Activated CD4-positive, alpha-beta T cell treated with anti-CD3 and anti-CD28 coated beads, Interleukin-2, amount 50 U/mL, for 24 hours (primary cell): Measurements from ENCODE around the gene HDC.

ENCODE experiments used
- DNase-seq, 2 donors: peaks; one replicate each; pipeline ENCODE4 v3.0.0-alpha.2; 2020; ENCODE audit warnings: low read depth in 1 of 2, low spot score in 1 of 2

Gene HDC, protein sequence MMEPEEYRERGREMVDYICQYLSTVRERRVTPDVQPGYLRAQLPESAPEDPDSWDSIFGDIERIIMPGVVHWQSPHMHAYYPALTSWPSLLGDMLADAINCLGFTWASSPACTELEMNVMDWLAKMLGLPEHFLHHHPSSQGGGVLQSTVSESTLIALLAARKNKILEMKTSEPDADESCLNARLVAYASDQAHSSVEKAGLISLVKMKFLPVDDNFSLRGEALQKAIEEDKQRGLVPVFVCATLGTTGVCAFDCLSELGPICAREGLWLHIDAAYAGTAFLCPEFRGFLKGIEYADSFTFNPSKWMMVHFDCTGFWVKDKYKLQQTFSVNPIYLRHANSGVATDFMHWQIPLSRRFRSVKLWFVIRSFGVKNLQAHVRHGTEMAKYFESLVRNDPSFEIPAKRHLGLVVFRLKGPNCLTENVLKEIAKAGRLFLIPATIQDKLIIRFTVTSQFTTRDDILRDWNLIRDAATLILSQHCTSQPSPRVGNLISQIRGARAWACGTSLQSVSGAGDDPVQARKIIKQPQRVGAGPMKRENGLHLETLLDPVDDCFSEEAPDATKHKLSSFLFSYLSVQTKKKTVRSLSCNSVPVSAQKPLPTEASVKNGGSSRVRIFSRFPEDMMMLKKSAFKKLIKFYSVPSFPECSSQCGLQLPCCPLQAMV

DNA sequence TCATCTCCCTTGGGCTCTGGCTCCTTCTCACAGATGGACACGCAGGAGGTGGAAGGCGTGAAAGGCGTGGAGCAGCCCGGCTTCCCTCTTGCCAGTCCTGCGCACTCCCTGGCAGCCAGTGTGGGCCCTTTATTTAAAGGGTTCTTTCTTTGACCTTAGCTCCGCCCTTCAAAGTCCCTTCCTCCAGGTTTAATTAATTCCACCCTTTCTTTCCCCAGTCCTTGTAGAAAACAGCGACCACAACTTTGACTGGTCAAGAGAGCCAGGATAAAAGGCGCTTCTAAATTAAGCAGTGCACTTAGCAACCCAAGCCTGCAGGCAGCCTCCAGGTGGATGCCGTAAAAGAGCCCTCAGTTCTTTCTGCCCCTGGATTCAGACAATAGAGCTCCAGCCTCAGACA, at the start of gene HDC:
Gene HDC, minus strand, starts transcription at position 107 of the 400 bp plus-strand sequence. Its CDS starts 103 bp downstream, at position 4.
- no peak for DNase-seq

DNA sequence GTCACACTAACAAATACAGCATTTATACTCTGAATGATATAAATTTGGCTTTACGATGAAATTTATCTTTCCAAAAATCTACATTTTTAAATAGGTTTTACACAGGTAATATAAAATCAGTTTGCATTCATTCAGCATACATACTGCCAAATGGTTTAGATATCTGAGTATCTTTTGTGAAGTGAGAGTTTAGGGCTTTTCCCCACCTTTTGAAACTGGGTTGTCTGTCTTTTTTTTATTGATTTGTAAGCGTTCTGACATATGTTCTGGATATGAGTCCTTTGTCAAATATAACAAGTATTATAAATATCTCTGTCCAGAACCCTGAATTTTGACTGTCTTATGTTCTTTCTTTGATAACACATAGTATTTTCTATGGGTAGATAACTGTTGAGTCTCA, 47.1 kb upstream of the HDC start:
- DNase-seq: no peak

DNA sequence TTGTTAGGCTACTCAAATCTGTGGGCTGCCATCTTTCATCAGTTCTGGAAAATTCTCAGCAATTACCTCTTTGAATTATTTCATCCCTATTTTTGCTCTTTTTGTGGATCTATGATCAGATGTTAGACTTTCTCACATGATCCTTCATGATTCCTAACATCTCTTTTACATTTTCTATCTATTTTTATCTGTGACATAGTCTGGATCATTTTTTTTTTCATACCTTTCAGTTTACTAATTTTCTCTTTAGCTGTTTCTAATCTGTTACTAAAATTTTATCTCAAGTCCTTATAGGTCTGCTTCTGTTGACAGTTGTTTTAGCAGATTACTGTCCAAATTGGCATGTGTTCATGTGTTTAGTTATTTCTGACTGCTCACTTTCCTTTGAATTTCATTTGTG, 42.3 kb upstream of the HDC start:
- DNase-seq: no peak

DNA sequence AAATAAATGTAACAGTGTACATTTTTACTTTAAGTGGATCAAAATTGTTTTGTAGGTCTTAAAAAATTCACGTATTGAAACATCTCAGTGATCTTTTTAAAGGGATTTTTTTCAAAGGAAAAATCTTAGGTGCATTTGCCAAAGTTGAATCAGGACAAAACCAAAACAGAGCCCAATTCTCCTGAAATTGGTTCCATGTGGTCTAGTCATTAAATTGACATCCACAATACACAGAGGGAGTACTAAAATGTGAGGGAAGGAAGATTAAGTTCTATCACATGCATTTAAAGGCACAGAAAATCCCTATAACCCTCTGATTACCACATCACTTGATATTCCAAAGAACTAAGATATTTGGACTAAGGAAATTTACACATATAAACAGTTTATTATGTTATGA, 39.3 kb upstream of the HDC start:
- DNase-seq: no peak

DNA sequence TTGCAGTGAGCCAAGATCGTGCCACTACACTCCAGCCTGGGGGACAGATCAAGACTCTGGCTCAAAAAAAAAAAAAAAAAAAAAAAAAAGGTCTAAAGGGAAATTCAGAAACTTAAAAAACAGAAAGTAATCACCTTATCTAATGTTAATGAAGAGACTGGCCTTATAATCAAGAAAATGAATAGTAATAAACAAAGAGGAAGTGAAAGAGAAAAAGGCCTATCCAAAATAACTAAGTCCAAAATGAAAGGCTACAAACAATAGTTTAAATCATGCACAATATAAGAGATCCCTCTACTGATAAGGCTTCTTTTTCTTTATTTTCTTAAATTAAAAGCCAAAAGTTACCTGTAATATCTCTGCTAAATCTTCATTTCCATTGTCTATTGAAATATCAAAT, 37.1 kb upstream of the HDC start:
- no peak for DNase-seq

DNA sequence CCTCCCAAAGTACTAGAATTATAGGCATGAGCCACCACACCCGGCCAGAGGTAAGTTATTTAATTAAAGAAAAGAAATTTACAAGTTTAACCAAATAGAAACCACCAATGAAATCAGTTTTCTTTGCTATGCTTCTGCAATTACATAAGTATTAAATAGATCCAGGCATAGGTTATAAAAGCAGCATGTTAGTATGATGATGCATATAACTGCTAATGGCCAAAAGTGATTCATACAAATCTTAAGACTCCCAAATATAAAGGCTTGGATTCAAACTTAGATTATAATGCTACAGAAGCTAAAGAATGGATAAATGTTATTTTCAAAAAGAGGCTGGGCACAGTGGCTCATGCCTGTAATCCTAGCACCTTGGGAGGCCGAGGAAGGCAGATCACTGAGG, 32.8 kb upstream of the HDC start:
- no peak for DNase-seq

DNA sequence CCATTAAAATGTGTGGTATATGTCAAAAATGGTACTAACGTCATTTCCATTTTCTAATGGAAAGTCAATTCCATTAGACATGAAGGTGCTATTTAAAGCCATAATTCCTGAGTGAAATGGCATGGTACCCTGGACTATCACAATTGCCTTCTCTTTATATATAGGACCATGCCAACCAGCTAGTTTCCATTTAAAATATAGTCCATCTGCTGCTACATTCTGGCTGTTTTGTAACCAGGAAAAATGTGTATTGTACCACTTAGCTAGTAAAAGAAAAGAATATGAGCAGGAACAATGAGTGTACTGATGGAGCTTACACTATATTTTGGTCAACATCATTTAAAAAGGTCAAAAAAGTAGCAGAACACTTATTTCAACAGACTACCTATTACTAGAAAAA, 30.4 kb upstream of the HDC start:
- no peak for DNase-seq

DNA sequence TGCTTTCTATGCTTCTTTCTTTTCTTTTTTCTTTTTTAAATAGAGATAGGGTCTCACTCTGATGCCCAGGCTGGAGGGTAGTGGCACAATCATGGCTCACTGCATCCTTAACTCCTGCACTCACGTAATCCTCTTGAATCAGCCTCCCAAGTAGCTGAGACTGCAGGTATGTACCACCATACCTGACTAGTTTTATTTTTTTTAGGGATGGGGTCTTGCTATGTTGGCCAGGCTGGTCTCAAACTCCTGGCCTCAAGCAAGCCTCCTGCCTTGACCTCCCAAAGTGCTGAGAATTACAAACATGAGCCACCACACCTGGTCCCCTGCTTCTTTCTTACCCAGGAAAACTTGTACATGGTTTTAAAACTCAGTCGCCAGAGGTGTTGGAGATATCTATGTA, 24.2 kb upstream of the HDC start:
- no peak for DNase-seq

DNA sequence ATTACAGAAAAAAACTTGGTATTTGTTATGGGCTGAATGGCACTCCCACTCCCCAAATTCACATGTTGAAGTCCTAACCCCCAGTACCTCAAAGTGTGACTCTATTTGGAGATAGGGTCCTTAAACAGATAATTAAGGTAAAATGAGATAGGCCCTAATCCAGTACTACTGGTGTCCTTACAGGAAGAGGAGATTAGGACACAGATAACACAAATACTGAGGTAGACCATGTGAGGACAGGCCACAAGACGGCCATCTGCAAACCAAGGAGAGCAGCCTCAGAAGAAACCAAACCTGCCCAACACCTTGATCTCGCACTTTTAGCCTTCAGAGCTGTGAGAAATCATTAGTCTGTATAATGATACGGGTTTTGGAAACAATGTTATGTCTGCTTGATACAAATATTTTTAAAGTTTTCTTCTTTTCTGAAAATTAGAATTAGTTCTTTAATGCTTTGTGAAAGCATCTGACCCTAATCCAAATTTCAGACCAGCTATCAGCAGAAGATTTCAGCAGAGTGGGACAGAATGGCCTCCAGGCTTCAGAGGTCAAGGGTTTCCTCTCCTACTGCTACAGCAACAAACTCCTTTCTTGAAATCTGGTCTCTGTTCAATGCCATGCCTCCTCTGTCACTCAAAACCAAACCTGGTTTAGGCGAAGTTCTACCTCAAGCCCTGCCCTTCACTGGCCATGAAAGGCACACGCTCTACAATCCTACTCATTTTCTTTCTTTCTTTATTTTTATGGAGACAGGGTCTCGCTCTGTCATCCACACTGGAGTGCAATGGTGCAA, 22.0 kb upstream of the HDC start:
- no peak for DNase-seq

DNA sequence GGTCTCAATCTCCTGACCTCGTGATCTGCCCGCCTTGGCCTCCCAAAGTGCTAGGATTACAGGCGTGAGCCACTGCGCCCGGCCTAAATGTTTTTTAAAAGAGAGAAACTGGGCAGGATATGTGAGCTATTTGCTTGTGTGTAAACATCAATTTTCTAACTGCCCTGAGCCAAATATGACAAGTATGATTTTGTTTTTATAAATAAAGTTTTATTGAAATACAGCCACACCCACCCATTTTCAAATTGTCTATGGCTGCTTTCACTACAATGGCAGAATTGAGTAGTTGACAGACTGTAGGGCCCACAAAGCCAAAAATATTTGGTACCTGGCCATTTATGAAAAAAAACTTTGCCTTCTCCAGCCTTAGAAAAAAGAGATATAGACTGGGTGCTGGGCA, 15.9 kb upstream of the HDC start:
- DNase-seq: no peak

DNA sequence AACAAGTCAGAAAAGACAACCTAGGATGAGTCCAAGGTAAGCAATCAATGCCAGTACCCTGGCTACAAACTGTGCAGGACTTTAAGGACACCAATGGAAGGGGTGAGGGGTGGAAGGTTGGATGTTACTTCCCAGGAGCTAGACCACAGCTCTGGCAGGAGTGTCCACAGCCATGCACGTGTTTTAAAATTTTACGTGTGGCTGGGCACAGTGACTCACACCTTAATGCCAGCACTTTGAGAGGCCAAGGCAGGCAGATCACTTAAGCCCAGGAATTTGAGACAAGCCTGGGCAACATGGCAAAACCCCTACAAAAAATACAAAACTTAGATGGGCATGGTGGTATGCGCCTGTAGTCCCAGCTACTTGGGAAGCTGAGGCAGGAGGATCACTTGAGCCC, 14.7 kb upstream of the HDC start:
- no peak for DNase-seq

DNA sequence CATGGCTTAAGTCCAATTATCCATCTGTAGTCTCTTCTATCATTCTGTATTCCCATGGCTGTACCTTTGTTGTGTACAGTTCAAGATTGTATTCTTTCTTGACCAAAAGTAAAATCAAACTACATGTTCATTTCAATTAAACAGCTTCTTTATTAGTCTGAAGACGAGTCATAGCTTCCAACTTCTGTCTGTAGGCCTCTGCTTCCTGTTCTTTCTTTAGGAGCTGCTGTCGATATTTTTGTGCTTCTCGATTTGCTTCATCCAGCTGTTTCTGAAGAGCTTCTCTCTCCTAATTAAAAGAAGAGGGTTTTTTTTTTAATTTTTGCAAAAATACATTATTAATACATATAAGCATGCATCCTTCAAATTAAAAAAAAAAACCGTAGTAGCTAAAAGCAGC, 13.0 kb upstream of the HDC start:
- DNase-seq: no peak

DNA sequence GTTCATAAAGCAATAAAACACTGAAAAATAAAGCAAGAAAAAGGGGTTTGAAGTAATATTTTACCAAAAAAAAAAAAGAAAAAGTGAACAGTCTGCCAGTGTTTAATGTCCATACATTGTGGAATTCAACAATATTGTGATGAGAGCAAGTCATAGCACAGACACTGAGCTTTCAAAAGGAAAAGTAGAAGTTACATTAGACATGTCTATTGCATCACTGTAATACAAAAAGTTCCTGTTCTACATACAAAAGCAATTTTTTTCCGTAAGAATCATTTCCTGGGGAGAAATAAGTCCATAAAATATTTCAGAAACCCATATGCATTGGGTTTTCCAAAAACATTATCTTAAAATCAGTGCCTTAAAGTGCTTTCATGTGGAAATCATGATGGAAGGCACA, 11.8 kb upstream of the HDC start:
- no peak for DNase-seq

DNA sequence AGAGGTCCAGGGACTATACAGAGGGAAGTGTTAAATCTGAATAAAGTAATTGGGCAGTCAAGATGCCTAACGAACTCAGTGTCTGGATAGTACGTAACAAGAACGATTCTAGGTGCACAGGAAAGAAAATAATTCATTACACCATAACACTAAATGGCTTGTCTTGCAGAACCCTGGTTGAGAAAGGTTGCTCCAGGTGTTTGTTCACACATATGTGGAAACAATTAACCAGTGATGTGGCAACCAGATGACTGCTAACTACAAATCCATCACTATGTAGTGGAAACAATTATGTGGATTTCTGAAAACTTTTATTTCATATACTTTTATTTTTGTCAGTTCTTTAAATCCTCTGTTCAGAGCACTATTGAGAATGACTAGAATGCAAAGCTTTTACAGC, 10.4 kb upstream of the HDC start:
- DNase-seq: no peak

DNA sequence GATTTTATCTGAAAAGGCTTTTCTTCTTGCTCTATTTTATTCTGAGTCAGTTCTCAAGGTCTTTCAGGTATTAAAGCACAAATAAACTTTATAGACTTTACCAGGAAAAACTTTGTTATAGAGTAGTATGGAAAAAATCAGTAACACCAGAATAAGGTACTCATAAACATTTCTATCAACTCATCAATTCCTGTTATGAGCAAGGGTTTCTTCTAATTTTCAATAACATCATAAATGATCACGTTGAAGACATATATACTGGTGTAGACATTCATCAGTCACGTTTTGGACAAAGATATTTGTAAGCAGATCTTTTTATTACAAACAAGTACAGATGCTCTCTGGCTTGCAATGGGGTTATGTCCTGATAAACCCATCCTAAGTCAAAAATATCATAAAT, 9.6 kb upstream of the HDC start:
- no peak for DNase-seq

DNA sequence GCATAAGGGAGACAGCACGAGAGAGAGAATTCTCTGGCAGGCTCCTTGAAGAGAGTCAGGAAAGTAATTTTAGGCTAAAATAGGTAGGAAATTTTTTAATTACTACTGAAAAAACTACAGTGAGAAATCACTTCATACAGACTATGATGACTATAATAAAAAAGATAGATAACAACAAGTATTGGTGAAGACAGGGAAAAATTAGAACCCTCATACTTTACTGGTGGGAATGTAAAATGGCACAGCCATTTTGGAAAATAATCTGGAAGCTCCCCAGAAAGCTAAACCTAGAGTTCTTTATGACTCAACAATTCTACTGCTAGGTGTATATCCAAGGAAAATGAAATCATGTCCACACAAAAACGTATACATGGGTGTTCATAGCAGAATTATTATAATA, 2.1 kb upstream of the HDC start:
- no peak for DNase-seq

DNA sequence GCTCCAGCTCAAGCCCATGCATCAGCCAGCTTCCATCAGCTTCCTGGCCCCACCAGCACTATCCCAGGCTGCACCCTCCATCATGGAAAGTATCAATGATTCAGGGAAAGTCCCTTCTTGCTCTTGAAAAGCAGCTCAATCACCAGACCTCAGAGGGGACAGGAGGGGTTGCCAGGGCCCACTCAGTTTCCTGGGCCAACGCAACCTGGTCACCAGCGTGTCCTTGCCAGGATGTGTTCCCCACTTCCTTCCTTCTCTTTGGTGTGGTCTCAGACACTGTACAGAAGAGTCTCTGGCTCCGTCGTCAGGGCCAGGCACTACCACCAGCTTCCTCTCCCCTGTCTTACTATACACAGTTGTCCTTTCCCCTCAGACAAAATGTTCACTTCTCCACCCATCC, 3.0 kb downstream of the HDC start:
- no peak for DNase-seq

DNA sequence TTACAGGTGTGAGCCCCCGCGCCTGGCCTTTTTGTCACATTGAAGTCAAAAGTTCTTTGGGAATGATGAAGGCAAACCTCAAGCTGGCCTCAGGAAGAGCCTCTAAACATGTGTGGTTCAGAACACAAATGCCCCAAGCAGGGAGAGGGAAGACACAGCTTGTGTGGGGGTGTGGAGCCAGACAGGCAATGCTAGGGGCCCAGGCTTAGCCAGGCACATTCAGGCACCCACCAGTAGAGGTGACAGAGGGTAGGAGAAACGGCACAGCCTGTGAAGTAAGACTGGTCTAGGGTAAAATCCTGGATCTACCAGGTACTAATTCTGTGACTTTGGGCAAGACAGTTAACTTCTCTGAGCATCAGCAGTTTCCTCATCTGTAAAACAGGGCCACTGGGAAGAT, 3.5 kb downstream of the HDC start:
- no peak for DNase-seq

DNA sequence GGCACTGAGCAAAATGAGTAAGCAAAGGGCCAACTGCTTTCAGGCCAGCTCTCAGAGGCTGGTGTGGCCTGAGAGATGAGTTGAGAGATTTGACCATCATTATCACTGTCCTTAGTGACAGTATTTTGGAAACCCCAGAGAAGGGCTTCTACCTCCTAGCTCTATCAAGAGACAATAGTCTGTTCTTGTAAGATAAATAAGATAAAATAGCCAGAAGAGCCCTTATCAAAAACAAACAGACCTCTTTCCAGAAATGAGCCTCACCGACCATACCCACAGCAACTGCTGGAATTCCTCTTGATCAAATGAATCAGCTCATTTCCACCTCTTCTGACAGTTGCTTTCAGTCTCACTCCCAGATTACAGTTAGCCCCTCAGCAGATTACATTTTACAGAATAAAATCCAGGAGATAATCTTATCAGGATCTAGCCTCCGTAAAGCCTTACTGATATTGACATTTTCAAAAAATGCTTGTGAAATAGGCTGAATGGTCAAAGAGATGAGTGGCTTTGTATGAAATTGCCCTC, 4.5 kb downstream of the HDC start:
- DNase-seq: no peak

DNA sequence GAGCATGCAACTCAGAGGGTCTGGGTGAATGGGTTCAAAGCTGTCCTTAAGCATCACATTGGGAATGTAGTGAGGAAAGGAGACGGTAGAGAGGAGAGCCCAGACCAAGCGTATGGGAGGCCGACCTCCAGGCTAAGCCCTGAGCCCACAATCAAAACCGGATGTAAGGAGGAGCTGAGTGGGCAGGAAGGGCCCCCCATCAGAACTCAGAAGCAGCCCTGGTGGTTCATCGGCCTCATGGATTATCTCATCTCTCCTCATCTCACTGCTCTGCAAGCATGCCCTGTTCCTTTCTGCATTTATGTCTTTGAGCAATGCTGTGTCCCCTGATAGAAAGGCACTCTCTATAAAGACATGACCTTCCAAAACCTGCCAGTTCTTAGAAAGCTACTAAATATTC, 6.2 kb downstream of the HDC start:
- DNase-seq: no peak

DNA sequence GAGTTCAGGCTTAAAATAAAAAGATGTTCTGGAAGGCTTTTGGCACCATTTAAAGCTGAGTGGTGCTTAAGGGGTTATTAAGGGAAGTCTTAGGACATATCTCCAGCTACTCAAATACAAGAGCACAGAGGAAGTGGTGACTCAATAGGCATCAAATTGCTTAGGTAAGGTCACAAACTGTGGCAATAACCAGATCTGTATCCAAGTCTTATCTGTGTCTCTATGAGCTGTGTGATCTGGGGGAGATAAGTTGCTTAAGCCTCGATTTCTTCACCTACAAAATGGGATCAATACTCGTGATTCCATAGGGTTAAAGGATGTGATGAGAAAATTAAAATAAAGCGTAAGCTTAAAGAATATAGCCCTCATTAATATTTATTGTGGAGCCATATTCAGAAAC, 7.6 kb downstream of the HDC start:
- DNase-seq: no peak

DNA sequence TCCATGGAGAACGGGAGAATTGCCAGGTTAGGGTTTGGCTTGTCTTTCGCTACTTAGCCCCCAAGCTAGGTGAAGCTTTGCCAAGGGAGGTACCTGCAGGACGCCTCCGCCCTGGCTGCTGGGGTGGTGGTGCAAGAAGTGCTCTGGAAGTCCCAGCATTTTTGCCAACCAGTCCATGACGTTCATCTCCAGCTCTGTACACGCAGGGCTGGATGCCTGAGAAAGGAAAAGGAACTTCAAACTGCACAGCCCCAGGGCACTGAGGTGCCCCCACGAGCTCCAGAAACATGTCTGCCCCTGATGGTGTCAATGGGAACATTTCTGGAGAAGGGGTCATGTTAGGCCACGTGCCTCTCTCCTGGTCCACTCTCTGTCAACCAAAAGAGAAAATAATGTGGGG, 8.2 kb downstream of the HDC start:
- no peak for DNase-seq
